Testis (tissue), 3 donors: Measurements from ENCODE around the gene SNRPB. TPM values are rescaled to one million over a fixed set of nuclear protein-coding genes. Genes with fewer than 3 reads are reported as not detected.

ENCODE experiments used
- DNase-seq: peaks from one replicate; pipeline ENCODE4 v3.0.0-alpha.2; 2019
- H3K27ac ChIP-seq, 2 donors: fragments of 200-600 bp; sonication (generic); one replicate each; pipeline ENCODE4 v1.5.1; 2019
- H3K27me3 ChIP-seq: fragments of 200-600 bp; sonication (generic); one replicate; pipeline ENCODE4 v1.5.1; 2019
- H3K36me3 ChIP-seq: fragments of 200-600 bp; sonication (generic); one replicate; pipeline ENCODE4 v1.5.1; 2017; ENCODE audit warnings: low read depth; ENCODE audit errors: missing control alignments
- H3K4me1 ChIP-seq: fragments of 200-600 bp; sonication (generic); one replicate; pipeline ENCODE4 v1.5.1; 2019
- H3K4me3 ChIP-seq, 2 donors: fragments of 200-600 bp; sonication (generic); one replicate each; pipeline ENCODE4 v1.5.1; 2017 to 2019
- H3K9me3 ChIP-seq: fragments of 200-600 bp; sonication (generic); one replicate; pipeline ENCODE4 v1.5.1; 2017
- POLR2A ChIP-seq: fragments of 450-650 bp; IDR thresholded peaks from one replicate; pipeline ENCODE4 v1.6.1; 2017; ENCODE audit warnings: antibody characterized with exemption, mild to moderate bottlenecking, moderate library complexity
- WGBS, 2 donors: methylation state at CpG; one replicate each; pipeline ENCODE4 v1.1.5; 2018; 5-methylcytosine and 5-hydroxymethylcytosine counted together
- intact Hi-C: fragments of 100-400 bp; cut with DNase I; formaldehyde crosslinking; loops from one replicate; pipeline ENCODE4 v1.15.1; 2023; ENCODE audit warnings: low total_unique reads
- polyA plus RNA-seq: library from polyadenylated mRNA; stranded (reverse); fragments of 350-450 nt; fragmentation: Illumina TruSeq; extraction: RNeasy Lipid Tissue Mini Kit (QIAGEN cat#74804); gene quantifications from one replicate; pipeline ENCODE4 v1.2.3, GENCODE V29; 2014; ENCODE audit warnings: low read depth, low replicate concordance; ENCODE audit not compliant: insufficient read depth
- total RNA-seq, 2 donors: library from RNA; depleted of rRNA; stranded (reverse); fragments of >200 nt; gene quantifications; one replicate each; pipeline ENCODE4 v1.2.3, GENCODE V29; 2016
- TF ChIP-seq, protein P1 (sequence below), 3 experiments: fragments of 450-650 bp in 2 of 3; fragments of 200-600 bp in 1 of 3; sonication (generic) in 1 of 3; IDR thresholded peaks; one replicate each; pipeline ENCODE4 v1.5.1; 2016 to 2019; ENCODE audit warnings: antibody characterized with exemption in 3 of 3, mild to moderate bottlenecking in 2 of 3, moderate library complexity in 1 of 3

SNRPB gene
- total and polyA plus RNA-seq, 3 donors from 2014 or later, result 140 to 207 (median 171) TPM

DNA sequence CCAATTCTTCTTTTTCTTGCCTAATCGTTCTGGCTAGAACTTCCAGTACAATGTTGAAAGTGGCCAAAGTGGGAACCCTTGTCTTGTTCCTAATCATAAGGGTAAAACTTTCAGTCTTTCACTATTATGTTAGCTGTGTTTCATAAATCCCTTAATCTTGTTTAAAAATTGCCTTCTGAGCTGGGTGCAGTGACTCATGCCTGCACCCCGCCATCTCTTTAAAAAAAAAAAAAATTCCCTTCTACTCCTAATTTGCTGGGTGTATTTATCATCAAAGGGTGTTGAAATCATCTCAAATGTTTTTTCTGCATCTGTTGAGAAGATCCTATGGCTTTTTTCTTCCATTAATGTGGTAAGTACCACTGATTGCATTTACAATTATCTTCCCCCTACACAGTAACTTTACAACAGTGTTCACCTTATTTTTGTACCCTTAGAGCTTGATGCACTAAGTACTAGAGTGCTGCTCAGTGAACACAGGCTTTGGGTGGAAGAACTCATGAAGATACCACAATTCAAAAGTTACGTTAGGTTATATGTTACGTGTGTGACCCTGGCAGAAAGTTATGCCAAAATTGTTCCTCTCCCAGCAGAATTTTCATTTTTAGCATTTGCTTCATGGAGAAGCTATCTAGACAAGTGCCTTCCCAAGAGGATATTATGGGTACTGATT lies 9.7 kb downstream of the SNRPB start:
- Histone ChIP-seq H3K36me3 (no peaks in the 10 kb centered on the region), H3K4me1 (no peaks in the 10 kb centered on the region), H3K27me3 (no peaks in the 10 kb centered on the region), H3K9me3 (no peaks in the 10 kb centered on the region), H3K4me3 (no peak overlapping the region), H3K27ac (no peak overlapping the region)
- whole genome bisulfite sequencing, 2 donors, result 87 to 95% methylated on average over 4 of the region's 4 CpGs
- no peak for TF ChIP-seq POLR2A
- TF ChIP-seq, protein P1, sequence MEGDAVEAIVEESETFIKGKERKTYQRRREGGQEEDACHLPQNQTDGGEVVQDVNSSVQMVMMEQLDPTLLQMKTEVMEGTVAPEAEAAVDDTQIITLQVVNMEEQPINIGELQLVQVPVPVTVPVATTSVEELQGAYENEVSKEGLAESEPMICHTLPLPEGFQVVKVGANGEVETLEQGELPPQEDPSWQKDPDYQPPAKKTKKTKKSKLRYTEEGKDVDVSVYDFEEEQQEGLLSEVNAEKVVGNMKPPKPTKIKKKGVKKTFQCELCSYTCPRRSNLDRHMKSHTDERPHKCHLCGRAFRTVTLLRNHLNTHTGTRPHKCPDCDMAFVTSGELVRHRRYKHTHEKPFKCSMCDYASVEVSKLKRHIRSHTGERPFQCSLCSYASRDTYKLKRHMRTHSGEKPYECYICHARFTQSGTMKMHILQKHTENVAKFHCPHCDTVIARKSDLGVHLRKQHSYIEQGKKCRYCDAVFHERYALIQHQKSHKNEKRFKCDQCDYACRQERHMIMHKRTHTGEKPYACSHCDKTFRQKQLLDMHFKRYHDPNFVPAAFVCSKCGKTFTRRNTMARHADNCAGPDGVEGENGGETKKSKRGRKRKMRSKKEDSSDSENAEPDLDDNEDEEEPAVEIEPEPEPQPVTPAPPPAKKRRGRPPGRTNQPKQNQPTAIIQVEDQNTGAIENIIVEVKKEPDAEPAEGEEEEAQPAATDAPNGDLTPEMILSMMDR (IDR thresholded peaks at IDR 0.05), result no peak
- intact Hi-C loops, result no loop called here
- no peak for DNase-seq

DNA sequence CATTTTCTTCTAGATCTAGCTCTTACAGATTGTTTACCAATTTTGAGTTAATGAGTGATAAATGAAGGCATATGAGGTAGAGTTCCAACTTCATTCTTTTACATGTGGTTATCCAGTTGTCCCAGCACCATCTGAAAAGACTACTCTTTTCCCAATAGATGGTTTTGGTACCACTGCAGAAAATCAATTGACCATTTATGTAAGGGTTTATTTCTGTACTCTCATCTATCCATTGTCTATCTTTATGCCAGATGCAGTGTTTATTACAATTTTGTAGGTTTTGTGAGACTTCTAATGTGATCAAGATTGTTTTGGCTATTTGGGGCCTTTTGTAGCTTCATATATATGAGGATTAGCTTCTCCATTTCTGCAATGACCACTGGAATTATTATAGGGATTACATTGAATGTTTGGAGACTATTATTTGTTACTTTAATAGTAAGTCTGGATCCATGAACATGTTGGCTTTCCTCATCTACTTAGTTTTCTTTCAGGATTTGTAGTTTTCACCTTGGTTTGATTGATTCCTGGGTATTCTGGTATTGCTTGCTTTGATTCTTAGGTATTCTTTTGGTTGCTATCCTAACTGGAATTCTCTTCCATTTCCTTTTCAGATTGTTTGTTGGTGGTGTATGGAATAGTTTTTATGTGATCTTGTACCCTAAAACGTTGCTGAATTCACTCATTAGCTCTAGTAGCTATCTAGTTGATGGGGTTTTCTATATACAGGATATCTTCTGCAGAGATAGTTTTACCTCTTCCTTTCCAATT lies 10.4 kb downstream of the SNRPB start:
- no peak overlapping the region for H3K4me3 ChIP-seq
- no peaks in the 10 kb centered on the region for H3K27me3 ChIP-seq
- DNase-seq, result no peak
- no peak overlapping the region for H3K27ac ChIP-seq
- no peak for TF ChIP-seq POLR2A
- TF ChIP-seq, protein P1 (IDR thresholded peaks at IDR 0.05), result no peak
- H3K4me1 ChIP-seq, result no peaks in the 10 kb centered on the region
- H3K36me3 ChIP-seq, result no peaks in the 10 kb centered on the region
- WGBS, 2 donors, result 85 to 86% methylated on average over 1 of the region's 1 CpG
- intact Hi-C loops, result no loop called here
- no peaks in the 10 kb centered on the region for H3K9me3 ChIP-seq

DNA sequence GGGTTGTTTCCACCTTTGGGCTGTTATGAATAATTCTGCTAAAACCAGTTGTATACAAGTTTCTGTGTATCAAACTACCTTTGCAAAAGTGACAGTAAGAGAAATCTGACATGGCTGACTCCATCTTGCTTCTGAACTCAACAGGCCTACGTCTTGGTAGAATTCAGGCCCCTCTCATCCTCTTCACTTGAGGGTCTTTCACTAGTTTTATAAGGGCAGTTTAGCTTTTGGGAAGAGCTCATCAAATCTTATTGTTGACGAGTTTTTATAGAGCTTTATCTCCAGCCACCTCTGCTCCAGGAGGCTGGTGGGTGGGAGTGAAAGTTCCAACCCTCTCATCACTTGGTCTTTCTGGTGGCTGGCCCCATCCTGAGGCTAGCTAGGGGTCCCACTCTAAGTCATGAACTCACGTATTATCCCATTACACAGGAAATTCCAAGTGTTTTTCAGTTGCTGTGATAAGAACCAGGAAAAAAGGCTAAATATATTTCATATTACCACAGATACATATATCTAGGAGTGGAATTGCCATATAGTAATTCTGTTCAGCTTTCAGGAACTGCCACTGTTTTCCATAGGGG lies 11.6 kb downstream of the SNRPB start:
- no peaks in the 10 kb centered on the region for H3K36me3 ChIP-seq
- H3K27me3 ChIP-seq, result no peaks in the 10 kb centered on the region
- H3K4me3 ChIP-seq, result no peak overlapping the region
- no peak for TF ChIP-seq POLR2A
- TF ChIP-seq, protein P1 (IDR thresholded peaks at IDR 0.05), result no peak
- DNase-seq, result no peak
- no peaks in the 10 kb centered on the region for H3K9me3 ChIP-seq
- H3K27ac ChIP-seq, result no peak overlapping the region
- intact Hi-C loops, result no loop called here
- no peaks in the 10 kb centered on the region for H3K4me1 ChIP-seq
- 84 to 87% methylated on average over 3 of the region's 3 CpGs for WGBS, 2 donors

DNA sequence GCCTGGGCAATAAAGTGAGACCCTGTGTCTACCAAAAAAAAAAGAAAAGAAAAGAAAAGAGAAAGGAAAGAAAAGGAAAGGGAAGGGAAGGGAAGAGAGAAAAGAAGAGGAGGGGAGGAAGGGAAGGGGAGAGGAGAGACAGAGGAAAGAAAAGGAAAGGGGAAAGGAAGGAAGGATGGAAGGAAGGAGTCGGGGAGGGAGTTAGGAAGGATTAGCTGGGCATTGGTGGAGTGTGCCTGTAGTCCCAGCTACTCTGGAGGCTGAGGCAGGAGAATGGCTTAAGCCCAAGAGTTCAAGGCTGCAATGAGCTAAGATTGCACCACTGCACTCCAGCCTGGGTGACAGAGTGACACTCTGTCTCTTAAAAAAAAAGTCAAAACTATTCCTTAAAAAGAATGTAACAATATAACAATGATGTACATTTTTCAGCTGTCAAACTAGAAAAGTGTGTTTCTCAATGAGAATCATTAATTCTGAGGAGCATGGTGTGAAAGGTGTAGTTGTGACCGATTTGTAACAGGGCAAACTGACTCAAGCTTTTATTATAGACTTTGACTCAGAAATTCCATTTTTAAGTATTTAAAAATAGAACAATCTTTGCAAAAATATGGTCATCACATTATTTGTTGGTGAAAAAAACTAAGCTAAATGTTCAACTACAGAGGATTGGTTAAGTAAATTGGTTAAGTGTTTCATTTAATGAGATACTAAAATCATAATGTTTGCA lies 14.7 kb downstream of the SNRPB start:
- no peak for DNase-seq
- no peak overlapping the region for H3K4me3 ChIP-seq
- no peaks in the 10 kb centered on the region for H3K27me3 ChIP-seq
- no peaks in the 10 kb centered on the region for H3K36me3 ChIP-seq
- no peaks in the 10 kb centered on the region for H3K4me1 ChIP-seq
- no peaks in the 10 kb centered on the region for H3K9me3 ChIP-seq
- TF ChIP-seq POLR2A, result no peak
- TF ChIP-seq, protein P1 (IDR thresholded peaks at IDR 0.05), result no peak
- no peak overlapping the region for H3K27ac ChIP-seq
- intact Hi-C loops, result no loop called here
- 60 to 79% methylated on average over 2 of the region's 2 CpGs for WGBS, 2 donors
